Stimulated activated CD8-positive, alpha-beta memory T cell treated with anti-CD3 and anti-CD28 coated beads, Interleukin-7, amount 100 ng/mL, for 4 hours (primary cell): ENCODE measurements around the gene USP17L25.
"Not testable (repeated sequence)": the region's sequence is repeated elsewhere in the genome, so short reads cannot be mapped to it uniquely, and the experiment has no call there.

Experiments
- DNase-seq, 2 donors: peaks; one replicate each; pipeline ENCODE4 v3.0.0-alpha.2; 2020; ENCODE audit warnings: low read depth in 2 of 2

Gene USP17L25

GRCh38 chr4:9329611-9330010, at the start of gene USP17L25:
Gene USP17L25, plus strand, starts transcription at chr4:9329911. Its CDS starts 0 bp downstream, at chr4:9329911.
- not testable (repeated sequence) for DNase-seq

- DNase-seq, result not testable (repeated sequence)
Measured at GRCh38 chr4:9324191-9324590, 5.5 kb upstream of the USP17L25 start.

DNA sequence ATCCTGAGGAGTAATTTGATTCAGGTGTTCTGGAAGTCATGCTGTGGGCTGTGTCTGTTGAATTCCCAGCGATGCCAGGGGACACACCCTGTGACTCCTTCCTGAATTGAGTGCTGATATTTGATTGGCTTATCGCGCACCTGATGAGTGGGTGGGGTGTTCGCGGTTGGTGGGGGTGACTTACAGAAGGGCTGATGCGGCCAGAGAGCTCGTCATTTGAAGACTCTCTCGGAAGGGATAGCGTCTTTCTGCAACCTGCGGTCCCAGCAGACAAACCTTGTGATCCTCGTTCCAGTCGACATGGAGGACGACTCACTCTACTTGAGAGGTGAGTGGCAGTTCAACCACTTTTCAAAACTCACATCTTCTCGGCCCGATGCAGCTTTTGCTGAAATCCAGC, 4.8 kb upstream of the USP17L25 start, which contains the start of gene USP17L24:
TSS of gene USP17L24 (plus strand) at position 301 of the 400 bp plus-strand sequence. CDS start at position 301, 0 bp downstream.
- not testable (repeated sequence) for DNase-seq

GRCh38 chr4:9334358-9334757, 4.6 kb downstream of the USP17L25 start, which contains the start of gene USP17L26:
Gene USP17L26, plus strand, starts transcription at chr4:9334658. Its CDS starts 0 bp downstream, at chr4:9334658.
- not testable (repeated sequence) for DNase-seq

DNA sequence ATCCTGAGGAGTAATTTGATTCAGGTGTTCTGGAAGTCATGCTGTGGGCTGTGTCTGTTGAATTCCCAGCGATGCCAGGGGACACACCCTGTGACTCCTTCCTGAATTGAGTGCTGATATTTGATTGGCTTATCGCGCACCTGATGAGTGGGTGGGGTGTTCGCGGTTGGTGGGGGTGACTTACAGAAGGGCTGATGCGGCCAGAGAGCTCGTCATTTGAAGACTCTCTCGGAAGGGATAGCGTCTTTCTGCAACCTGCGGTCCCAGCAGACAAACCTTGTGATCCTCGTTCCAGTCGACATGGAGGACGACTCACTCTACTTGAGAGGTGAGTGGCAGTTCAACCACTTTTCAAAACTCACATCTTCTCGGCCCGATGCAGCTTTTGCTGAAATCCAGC, 9.4 kb downstream of the USP17L25 start, which contains the start of gene USP17L5:
TSS of gene USP17L5 (plus strand) at position 301 of the 400 bp plus-strand sequence. CDS start at position 301, 0 bp downstream.
- not testable (repeated sequence) for DNase-seq

DNA sequence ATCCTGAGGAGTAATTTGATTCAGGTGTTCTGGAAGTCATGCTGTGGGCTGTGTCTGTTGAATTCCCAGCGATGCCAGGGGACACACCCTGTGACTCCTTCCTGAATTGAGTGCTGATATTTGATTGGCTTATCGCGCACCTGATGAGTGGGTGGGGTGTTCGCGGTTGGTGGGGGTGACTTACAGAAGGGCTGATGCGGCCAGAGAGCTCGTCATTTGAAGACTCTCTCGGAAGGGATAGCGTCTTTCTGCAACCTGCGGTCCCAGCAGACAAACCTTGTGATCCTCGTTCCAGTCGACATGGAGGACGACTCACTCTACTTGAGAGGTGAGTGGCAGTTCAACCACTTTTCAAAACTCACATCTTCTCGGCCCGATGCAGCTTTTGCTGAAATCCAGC, 14.1 kb downstream of the USP17L25 start, which contains the start of gene USP17L27:
TSS of gene USP17L27 (plus strand) at position 301 of the 400 bp plus-strand sequence. CDS start at position 301, 0 bp downstream.
- not testable (repeated sequence) for DNase-seq

GRCh38 chr4:9348593-9348992, 18.9 kb downstream of the USP17L25 start, which contains the start of gene USP17L28:
Gene USP17L28, plus strand, starts transcription at chr4:9348893. Its CDS starts 0 bp downstream, at chr4:9348893.
- DNase-seq, result not testable (repeated sequence)

- not testable (repeated sequence) for DNase-seq
Measured at GRCh38 chr4:9350866-9351265, 21.2 kb downstream of the USP17L25 start.

DNA sequence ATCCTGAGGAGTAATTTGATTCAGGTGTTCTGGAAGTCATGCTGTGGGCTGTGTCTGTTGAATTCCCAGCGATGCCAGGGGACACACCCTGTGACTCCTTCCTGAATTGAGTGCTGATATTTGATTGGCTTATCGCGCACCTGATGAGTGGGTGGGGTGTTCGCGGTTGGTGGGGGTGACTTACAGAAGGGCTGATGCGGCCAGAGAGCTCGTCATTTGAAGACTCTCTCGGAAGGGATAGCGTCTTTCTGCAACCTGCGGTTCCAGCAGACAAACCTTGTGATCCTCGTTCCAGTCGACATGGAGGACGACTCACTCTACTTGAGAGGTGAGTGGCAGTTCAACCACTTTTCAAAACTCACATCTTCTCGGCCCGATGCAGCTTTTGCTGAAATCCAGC, 23.6 kb downstream of the USP17L25 start, which contains the start of gene USP17L29:
TSS of gene USP17L29 (plus strand) at position 301 of the 400 bp plus-strand sequence. CDS start at position 301, 0 bp downstream.
- DNase-seq, result not testable (repeated sequence)

DNA sequence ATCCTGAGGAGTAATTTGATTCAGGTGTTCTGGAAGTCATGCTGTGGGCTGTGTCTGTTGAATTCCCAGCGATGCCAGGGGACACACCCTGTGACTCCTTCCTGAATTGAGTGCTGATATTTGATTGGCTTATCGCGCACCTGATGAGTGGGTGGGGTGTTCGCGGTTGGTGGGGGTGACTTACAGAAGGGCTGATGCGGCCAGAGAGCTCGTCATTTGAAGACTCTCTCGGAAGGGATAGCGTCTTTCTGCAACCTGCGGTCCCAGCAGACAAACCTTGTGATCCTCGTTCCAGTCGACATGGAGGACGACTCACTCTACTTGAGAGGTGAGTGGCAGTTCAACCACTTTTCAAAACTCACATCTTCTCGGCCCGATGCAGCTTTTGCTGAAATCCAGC, 33.1 kb downstream of the USP17L25 start, which contains the start of gene USP17L30:
TSS of gene USP17L30 (plus strand) at position 301 of the 400 bp plus-strand sequence. CDS start at position 301, 0 bp downstream.
- not testable (repeated sequence) for DNase-seq

- not testable (repeated sequence) for DNase-seq
Measured at GRCh38 chr4:9379881-9380280, 50.2 kb downstream of the USP17L25 start.
